Neural progenitor cell (in vitro differentiated cells): ENCODE results near the gene ABHD4. TPM values are rescaled to one million over a fixed set of nuclear protein-coding genes. Genes with fewer than 3 reads are reported as not detected.
A peak's percentile ranks its signal among the peaks of the same experiment; 100 is the strongest.

Experiments
- DNase-seq: peaks from one replicate; pipeline ENCODE4 v3.0.0-alpha.2; 2016; ENCODE audit warnings: low spot score
- H2AFZ ChIP-seq: fragments of 200-600 bp; sonication (generic); replicated peaks from 2 replicates; pipeline ENCODE4 v1.6.1; 2016; ENCODE audit warnings: antibody characterized with exemption
- H3F3A ChIP-seq: fragments of 200-600 bp; sonication (generic); 2 replicates; pipeline ENCODE4 v1.6.1; 2016; ENCODE audit warnings: antibody characterized with exemption, low read depth
- H3K27ac ChIP-seq: fragments of 200-600 bp; sonication (generic); 2 replicates; pipeline ENCODE4 v1.5.1; 2016; ENCODE audit warnings: mild to moderate bottlenecking
- H3K27me3 ChIP-seq: fragments of 200-600 bp; sonication (generic); 2 replicates; pipeline ENCODE4 v1.6.1; 2016; ENCODE audit warnings: mild to moderate bottlenecking, moderate library complexity
- H3K36me3 ChIP-seq: fragments of 200-600 bp; sonication (generic); 2 replicates; pipeline ENCODE4 v1.5.1; 2016
- H3K4me1 ChIP-seq: fragments of 200-600 bp; sonication (generic); 2 replicates; pipeline ENCODE4 v1.6.1; 2016; ENCODE audit warnings: mixed run types
- H3K4me2 ChIP-seq: fragments of 200-600 bp; sonication (generic); 2 replicates; pipeline ENCODE4 v1.6.1; 2016
- H3K4me3 ChIP-seq: fragments of 200-600 bp; sonication (generic); 2 replicates; pipeline ENCODE4 v1.5.1; 2016
- H3K79me2 ChIP-seq: fragments of 200-600 bp; sonication (generic); 2 replicates; pipeline ENCODE4 v1.6.1; 2016; ENCODE audit warnings: low read depth
- H3K9ac ChIP-seq: fragments of 200-600 bp; sonication (generic); 2 replicates; pipeline ENCODE4 v1.6.1; 2016
- H3K9me3 ChIP-seq: fragments of 200-600 bp; sonication (generic); 2 replicates; pipeline ENCODE4 v1.5.1; 2016; ENCODE audit warnings: low read depth
- H4K20me1 ChIP-seq: fragments of 200-600 bp; sonication (generic); 2 replicates; pipeline ENCODE4 v1.6.1; 2016; ENCODE audit warnings: low read depth
- H3K27ac Mint-ChIP-seq: 3 replicates; pipeline ENCODE4 v1.8.0; 2021; ENCODE audit warnings: mixed read lengths
- H3K27me3 Mint-ChIP-seq: 2 replicates; pipeline ENCODE4 v1.8.0; 2022; ENCODE audit warnings: low read depth, mild to moderate bottlenecking, inconsistent platforms, moderate library complexity, mixed read lengths; ENCODE audit not compliant: insufficient read depth
- H3K36me3 Mint-ChIP-seq: 3 replicates; pipeline ENCODE4 v1.8.0; 2021; ENCODE audit warnings: mixed read lengths
- H3K4me1 Mint-ChIP-seq: 3 replicates; pipeline ENCODE4 v1.8.0; 2021; ENCODE audit warnings: mixed read lengths
- H3K4me3 Mint-ChIP-seq: 3 replicates; pipeline ENCODE4 v1.8.0; 2021; ENCODE audit warnings: mild to moderate bottlenecking, moderate library complexity, mixed read lengths
- H3K9me3 Mint-ChIP-seq: 3 replicates; pipeline ENCODE4 v1.8.0; 2020; ENCODE audit warnings: mixed read lengths
- EZH2 ChIP-seq: fragments of 200-600 bp; sonication (generic); IDR thresholded peaks from 2 replicates; pipeline ENCODE4 v1.6.1; 2017; ENCODE audit warnings: antibody characterized with exemption, mild to moderate bottlenecking, moderate library complexity
- EZH2phosphoT487 ChIP-seq: fragments of 200-600 bp; sonication (generic); IDR thresholded peaks from 2 replicates; pipeline ENCODE4 v1.6.1; 2017; ENCODE audit warnings: antibody characterized with exemption
- total RNA-seq: library from RNA; depleted of rRNA; stranded (reverse); fragments of >200 nt; gene quantifications from 2 replicates; pipeline ENCODE4 v1.2.3, GENCODE V29; 2015; ENCODE audit warnings: low replicate concordance
- TF ChIP-seq, protein P1 (sequence below): fragments of 200-600 bp; sonication (generic); IDR thresholded peaks from 2 replicates; pipeline ENCODE4 v1.5.1; 2017; ENCODE audit warnings: antibody characterized with exemption, mild to moderate bottlenecking

ABHD4 gene
- total RNA-seq, 1 donor from 2014 or later = 9.3 TPM

DNA sequence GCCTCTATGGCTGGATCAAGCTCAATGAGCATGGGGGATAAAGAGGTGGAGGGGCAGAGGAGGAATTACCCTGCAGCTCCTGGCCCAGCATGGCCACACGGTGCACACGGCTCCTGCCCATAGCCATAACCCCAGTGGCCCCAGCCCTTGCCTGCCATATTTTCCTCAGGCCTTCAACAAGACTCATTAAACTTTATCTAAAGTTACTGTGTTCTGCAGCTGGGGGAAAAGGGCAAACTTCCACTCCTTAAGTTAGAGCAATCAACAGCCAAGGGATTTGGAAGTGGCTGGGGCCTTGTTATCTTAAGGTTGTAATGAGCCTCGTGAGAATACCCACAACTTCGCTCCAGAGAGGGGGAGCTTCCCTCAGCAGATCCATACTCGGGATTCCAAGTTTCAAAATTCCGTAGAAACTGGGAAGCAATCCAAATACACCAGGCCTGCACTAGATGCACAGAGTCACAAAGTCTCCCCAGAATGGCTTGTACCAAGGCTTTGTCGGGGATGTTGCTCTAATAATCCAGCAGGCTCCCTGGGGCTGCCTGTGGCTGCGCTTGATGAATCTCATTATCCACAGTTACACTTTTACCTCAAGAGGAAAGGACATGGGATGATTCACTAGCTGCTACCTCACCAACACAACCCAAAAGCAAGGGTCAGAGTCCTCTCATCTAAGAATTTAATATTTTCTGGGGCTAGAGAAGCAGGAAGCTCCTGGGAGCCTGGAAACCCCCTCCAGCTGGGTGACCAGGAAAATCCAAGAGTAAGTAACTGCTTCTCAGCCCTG is 59.0 kb downstream of the ABHD4 start:
- Mint-ChIP-seq H3K9me3 (no peaks in the 10 kb centered on the region), H3K4me3 (no peak overlapping the region), H3K36me3 (no peaks in the 10 kb centered on the region), H3K4me1 (peaks cover 15% of the 10 kb centered on the region), H3K27me3 (peaks cover 2% of the 10 kb centered on the region), H3K27ac (no peak overlapping the region)
- H3K4me3 ChIP-seq = no peak overlapping the region
- no peaks in the 10 kb centered on the region for H3K9me3 ChIP-seq
- H4K20me1 ChIP-seq = no peaks in the 10 kb centered on the region
- H3K79me2 ChIP-seq = no peaks in the 10 kb centered on the region
- peak; percentile 40 for DNase-seq
- no peaks in the 10 kb centered on the region for H3K36me3 ChIP-seq
- H3K4me2 ChIP-seq = no peak overlapping the region
- H2AFZ ChIP-seq = peak overlapping the region; percentile 27
- no peaks in the 10 kb centered on the region for H3K27me3 ChIP-seq
- TF ChIP-seq EZH2 (no peak), EZH2phosphoT487 (no peak)
- TF ChIP-seq, protein P1, sequence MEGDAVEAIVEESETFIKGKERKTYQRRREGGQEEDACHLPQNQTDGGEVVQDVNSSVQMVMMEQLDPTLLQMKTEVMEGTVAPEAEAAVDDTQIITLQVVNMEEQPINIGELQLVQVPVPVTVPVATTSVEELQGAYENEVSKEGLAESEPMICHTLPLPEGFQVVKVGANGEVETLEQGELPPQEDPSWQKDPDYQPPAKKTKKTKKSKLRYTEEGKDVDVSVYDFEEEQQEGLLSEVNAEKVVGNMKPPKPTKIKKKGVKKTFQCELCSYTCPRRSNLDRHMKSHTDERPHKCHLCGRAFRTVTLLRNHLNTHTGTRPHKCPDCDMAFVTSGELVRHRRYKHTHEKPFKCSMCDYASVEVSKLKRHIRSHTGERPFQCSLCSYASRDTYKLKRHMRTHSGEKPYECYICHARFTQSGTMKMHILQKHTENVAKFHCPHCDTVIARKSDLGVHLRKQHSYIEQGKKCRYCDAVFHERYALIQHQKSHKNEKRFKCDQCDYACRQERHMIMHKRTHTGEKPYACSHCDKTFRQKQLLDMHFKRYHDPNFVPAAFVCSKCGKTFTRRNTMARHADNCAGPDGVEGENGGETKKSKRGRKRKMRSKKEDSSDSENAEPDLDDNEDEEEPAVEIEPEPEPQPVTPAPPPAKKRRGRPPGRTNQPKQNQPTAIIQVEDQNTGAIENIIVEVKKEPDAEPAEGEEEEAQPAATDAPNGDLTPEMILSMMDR = no peak
- H3K9ac ChIP-seq = no peak overlapping the region
- no peaks in the 10 kb centered on the region for H3F3A ChIP-seq
- peaks cover 6% of the 10 kb centered on the region for H3K4me1 ChIP-seq
- H3K27ac ChIP-seq = no peak overlapping the region

DNA sequence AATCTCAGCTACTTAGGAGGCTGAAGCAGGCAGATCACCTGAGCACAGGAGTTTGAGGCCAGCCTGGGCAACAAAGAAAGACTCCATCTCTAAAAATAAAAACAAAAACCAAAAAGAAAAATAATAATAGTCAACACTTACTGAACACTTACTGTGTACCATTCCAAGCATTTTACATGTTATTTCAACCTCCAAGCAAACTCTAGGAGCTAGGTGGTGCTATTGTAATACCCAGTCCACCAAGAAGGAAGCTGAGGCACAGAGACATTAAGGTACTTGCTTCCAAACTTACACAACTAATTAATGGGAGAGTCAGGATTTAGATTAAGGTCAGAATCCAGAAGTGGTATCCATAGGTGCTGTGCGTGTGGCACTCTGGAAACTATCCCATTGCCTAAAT is 59.8 kb downstream of the ABHD4 start:
- H3K36me3 ChIP-seq = no peaks in the 10 kb centered on the region
- no peak overlapping the region for H3K4me3 Mint-ChIP-seq
- no peak for TF ChIP-seq EZH2phosphoT487
- TF ChIP-seq, protein P1 = peak; percentile 37
- H3K9me3 Mint-ChIP-seq = no peaks in the 10 kb centered on the region
- H3K36me3 Mint-ChIP-seq = no peaks in the 10 kb centered on the region
- peaks cover 6% of the 10 kb centered on the region for H3K4me1 ChIP-seq
- H3K27me3 Mint-ChIP-seq = peaks cover 2% of the 10 kb centered on the region
- no peak overlapping the region for H3K4me3 ChIP-seq
- H3K9me3 ChIP-seq = no peaks in the 10 kb centered on the region
- no peak overlapping the region for H2AFZ ChIP-seq
- no peaks in the 10 kb centered on the region for H3K79me2 ChIP-seq
- H3K27ac Mint-ChIP-seq = no peak overlapping the region
- peaks cover 15% of the 10 kb centered on the region for H3K4me1 Mint-ChIP-seq
- H3K4me2 ChIP-seq = no peak overlapping the region
- peak; percentile 17 for DNase-seq
- no peak overlapping the region for H3K9ac ChIP-seq
- H3K27ac ChIP-seq = no peak overlapping the region
- H3F3A ChIP-seq = no peaks in the 10 kb centered on the region
- H4K20me1 ChIP-seq = no peaks in the 10 kb centered on the region
- no peaks in the 10 kb centered on the region for H3K27me3 ChIP-seq

DNA sequence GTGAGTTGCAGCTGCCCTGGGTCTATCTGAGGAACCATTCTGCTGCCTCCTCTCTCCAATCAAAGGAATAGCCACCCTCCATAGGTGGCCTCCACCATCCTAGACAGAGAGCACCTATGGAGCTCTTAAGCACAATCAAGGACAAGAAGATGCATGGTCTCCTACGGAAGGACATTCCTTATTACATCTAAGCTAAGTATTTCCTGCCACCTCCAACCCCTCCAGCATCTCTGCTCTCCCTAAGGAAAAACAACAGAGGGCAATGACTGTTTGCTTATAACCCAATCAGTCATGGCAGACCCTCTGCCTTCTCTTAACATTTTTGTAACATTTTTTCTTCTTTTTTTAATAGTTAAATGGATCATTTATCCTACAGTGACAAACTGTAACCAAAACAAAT is 60.8 kb downstream of the ABHD4 start:
- H3K4me3 Mint-ChIP-seq = no peak overlapping the region
- H3K27ac Mint-ChIP-seq = no peak overlapping the region
- Histone ChIP-seq H4K20me1 (no peaks in the 10 kb centered on the region), H3K9me3 (no peaks in the 10 kb centered on the region), H2AFZ (no peak overlapping the region), H3K9ac (no peak overlapping the region), H3K79me2 (no peaks in the 10 kb centered on the region), H3K27me3 (no peaks in the 10 kb centered on the region), H3K4me3 (no peak overlapping the region), H3K4me2 (no peak overlapping the region), H3F3A (no peaks in the 10 kb centered on the region), H3K36me3 (no peaks in the 10 kb centered on the region), H3K27ac (no peak overlapping the region), H3K4me1 (peaks cover 6% of the 10 kb centered on the region)
- H3K27me3 Mint-ChIP-seq = peaks cover 2% of the 10 kb centered on the region
- no peaks in the 10 kb centered on the region for H3K9me3 Mint-ChIP-seq
- peaks cover 17% of the 10 kb centered on the region for H3K4me1 Mint-ChIP-seq
- no peak for DNase-seq
- no peak for TF ChIP-seq EZH2phosphoT487
- no peak for TF ChIP-seq EZH2
- TF ChIP-seq, protein P1 = no peak
- no peaks in the 10 kb centered on the region for H3K36me3 Mint-ChIP-seq
